RWPE2 (cell line): ENCODE measurements around the gene TEDDM1.
"Not testable (repeated sequence)": the region's sequence is repeated elsewhere in the genome, so short reads cannot be mapped to it uniquely, and the experiment has no call there.

ENCODE experiments used
- ATAC-seq: fragments of 200-7000 bp; cut with Tn5 transposase; 3 replicates; pipeline ENCODE4 v1.9.1; 2021; ENCODE audit warnings: low read depth
- DNase-seq: peaks from one replicate; pipeline ENCODE4 v3.0.0-alpha.2; 2020; ENCODE audit warnings: low spot score
- H3K27ac ChIP-seq: fragments of 450-650 bp; 2 replicates; pipeline ENCODE4 v1.5.1; 2017; ENCODE audit warnings: mild to moderate bottlenecking; ENCODE audit not compliant: poor library complexity, severe bottlenecking
- H3K27me3 ChIP-seq: fragments of 250-450 bp; sonication (Bioruptor Pico); 2 replicates; pipeline ENCODE4 v1.5.1; 2021; ENCODE audit warnings: mild to moderate bottlenecking, moderate library complexity; ENCODE audit not compliant: insufficient read depth, poor library complexity, severe bottlenecking
- H3K36me3 ChIP-seq: fragments of 250-450 bp; sonication (Bioruptor Pico); 2 replicates; pipeline ENCODE4 v1.5.1; 2020; ENCODE audit warnings: low read depth, mild to moderate bottlenecking, moderate library complexity
- H3K4me1 ChIP-seq: fragments of 250-450 bp; sonication (Bioruptor Pico); 2 replicates; pipeline ENCODE4 v1.5.1; 2021; ENCODE audit warnings: mild to moderate bottlenecking, moderate library complexity; ENCODE audit not compliant: insufficient read depth, poor library complexity, severe bottlenecking
- H3K4me3 ChIP-seq: fragments of 250-450 bp; sonication (Bioruptor Pico); 2 replicates; pipeline ENCODE4 v1.5.1; 2021; ENCODE audit warnings: mild to moderate bottlenecking, moderate library complexity; ENCODE audit not compliant: severe bottlenecking
- H3K9me3 ChIP-seq: fragments of 250-450 bp; sonication (Bioruptor Pico); 2 replicates; pipeline ENCODE4 v1.5.1; 2021; ENCODE audit warnings: mild to moderate bottlenecking, moderate library complexity; ENCODE audit not compliant: severe bottlenecking
- CTCF ChIP-seq: fragments of 450-650 bp; IDR thresholded peaks from one replicate; pipeline ENCODE4 v1.5.1; 2017; ENCODE audit warnings: mild to moderate bottlenecking, moderate library complexity; ENCODE audit not compliant: poor library complexity, severe bottlenecking

TEDDM1 gene

DNA sequence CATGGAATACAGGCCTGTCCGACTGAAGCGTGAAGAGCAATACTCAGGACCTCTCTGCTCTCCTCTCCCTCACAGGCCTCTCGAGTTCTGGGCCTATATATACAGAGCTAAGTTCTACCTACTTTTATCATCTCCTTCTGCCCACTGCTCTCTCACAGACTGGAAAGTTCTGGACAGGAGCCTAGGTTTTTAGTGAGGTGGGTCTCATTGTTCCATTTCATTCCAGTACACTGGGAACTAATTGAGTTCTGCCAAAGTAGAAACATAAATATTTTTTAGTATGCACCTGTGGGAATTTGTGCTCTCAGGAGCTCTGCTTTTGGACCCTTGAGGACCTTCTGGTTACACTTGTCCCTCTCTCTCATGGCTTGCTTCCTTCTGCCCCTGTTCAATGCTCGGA is at the start of gene TEDDM1:
TSS of gene TEDDM1 (minus strand) at position 101 of the 400 bp plus-strand sequence. CDS start 182 bp downstream, outside the sequence.
- Histone ChIP-seq H3K27ac (no peak within 1 kb of the TSS), H3K27me3 (no peaks in the 10 kb centered on the region), H3K9me3 (no peaks in the 10 kb centered on the region), H3K36me3 (no peaks in the 10 kb centered on the region), H3K4me3 (no peak within 1 kb of the TSS), H3K4me1 (peaks cover 7% of the 10 kb centered on the region)
- DNase-seq, result no peak
- no peak for ATAC-seq
- TF ChIP-seq CTCF, result no peak

DNA sequence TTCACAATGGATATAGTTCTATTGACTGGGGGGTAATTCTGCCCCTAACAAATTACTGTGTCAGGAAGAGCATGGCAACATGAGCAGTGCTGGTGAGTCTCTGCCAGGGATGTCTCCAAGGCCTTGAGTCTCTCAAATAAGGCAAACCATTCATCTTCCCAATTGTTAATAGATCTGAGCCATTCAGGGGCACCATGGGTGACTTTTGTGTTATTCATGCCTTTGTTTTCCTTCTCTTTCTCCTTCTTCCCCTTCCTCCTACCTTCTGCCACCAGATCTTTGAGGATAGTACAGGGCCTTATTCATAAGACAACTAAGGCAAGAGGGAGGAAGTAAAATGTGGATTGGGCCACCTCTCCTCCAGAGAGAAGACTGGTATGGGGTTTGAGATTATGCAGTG is 49.6 kb upstream of the TEDDM1 start, which contains the start of gene RGSL1:
TSS of gene RGSL1 (plus strand) at position 60 of the 400 bp plus-strand sequence. CDS start at position 80, 20 bp downstream.
- ATAC-seq, result no peak
- H3K4me3 ChIP-seq, result no peak within 1 kb of the TSS

DNA sequence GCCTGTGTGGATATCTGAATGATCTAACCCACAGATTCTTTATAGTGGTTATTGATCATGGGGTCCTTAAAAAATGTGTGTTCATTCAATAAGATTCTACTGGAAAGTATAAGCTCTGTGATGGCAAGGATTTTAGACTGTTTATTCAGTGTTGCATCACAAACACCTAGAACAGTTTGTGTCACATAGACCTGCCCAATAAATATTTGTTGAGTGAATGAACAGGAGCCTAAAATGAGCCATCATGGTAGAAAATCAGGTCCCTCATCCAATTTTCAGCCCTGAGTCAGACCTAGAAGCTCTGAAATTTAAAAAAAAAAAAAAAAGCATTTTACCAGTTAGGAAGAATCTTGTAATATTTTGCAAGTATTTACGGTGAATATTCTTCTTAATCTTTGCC is 47.2 kb upstream of the TEDDM1 start:
- no peak overlapping the region for H3K27ac ChIP-seq
- DNase-seq, result no peak
- no peak for TF ChIP-seq CTCF
- no peaks in the 10 kb centered on the region for H3K27me3 ChIP-seq
- no peak for ATAC-seq
- H3K4me1 ChIP-seq, result no peaks in the 10 kb centered on the region
- H3K9me3 ChIP-seq, result no peaks in the 10 kb centered on the region
- no peak overlapping the region for H3K4me3 ChIP-seq
- H3K36me3 ChIP-seq, result no peaks in the 10 kb centered on the region

More for the DNA sequence above, 49.6 kb upstream of the TEDDM1 start, which contains the start of gene RGSL1:
- Histone ChIP-seq H3K4me1 (no peaks in the 10 kb centered on the region), H3K27ac (no peak within 1 kb of the TSS), H3K27me3 (no peaks in the 10 kb centered on the region), H3K9me3 (no peaks in the 10 kb centered on the region), H3K36me3 (no peaks in the 10 kb centered on the region)
- no peak for DNase-seq
- TF ChIP-seq CTCF, result no peak

DNA sequence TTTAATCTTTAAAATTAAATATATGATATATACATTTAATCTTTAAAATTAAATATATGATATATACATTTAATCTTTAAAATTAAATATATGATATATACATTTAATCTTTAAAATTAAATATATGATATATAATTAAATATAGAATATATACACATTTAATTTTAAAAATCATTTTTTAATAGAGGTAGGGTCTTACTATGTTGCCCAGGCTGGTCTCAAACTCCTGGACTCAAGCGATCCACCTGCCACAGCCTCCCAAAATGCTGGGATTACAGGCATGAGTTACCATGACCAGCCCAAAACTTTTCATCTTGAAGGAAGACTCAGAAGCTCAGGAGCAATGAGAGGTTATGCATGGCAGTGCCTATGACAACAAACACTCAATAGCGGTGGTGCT is 46.7 kb upstream of the TEDDM1 start:
- not testable (repeated sequence) for H3K27ac ChIP-seq, H3K36me3 ChIP-seq, H3K4me1 ChIP-seq, H3K4me3 ChIP-seq, H3K9me3 ChIP-seq, ATAC-seq, H3K27me3 ChIP-seq, DNase-seq

GRCh38 chr1:182446033-182446669 is 45.7 kb upstream of the TEDDM1 start:
- Histone ChIP-seq H3K27ac (no peak overlapping the region), H3K4me1 (no peaks in the 10 kb centered on the region)
- DNase-seq, result no peak

More at GRCh38 chr1:182446033-182446669, 45.7 kb upstream of the TEDDM1 start:
- no peaks in the 10 kb centered on the region for H3K27me3 ChIP-seq
- H3K36me3 ChIP-seq, result no peaks in the 10 kb centered on the region
- peak; percentile 76 for TF ChIP-seq CTCF
- H3K9me3 ChIP-seq, result no peaks in the 10 kb centered on the region
- no peak overlapping the region for H3K4me3 ChIP-seq
- ATAC-seq, result peak; percentile 54; the same call in 1 of the 3 replicates
